ENCODE data around the gene ARMC2.

ARMC2 gene

DNA sequence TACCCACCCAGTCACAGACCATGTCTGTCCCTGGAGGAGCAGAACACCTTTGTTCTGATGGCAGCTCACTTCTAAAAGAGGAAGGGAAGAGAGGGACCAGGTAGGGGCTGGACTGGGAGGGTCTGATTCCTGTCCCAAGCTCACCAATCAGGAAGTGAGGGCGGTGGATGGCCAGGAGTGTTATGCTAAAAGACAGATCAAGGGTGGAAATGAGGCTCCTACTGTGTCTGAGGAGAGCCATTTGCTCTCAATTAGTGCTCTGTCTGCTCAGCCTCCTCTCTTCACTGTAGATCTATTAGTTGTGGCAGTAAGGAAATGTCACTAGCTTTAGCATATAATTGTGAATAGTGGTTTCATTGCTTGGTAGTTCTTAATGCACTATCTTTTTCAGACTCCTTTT is 72.5 kb downstream of the ARMC2 start:
- H4K20me1 ChIP-seq (ENCODE audit: insufficient read depth, low read length): no peaks in the 10 kb centered on the region
- no peak overlapping the region for H3K4me2 ChIP-seq (ENCODE audit: low read length)
- H3K36me3 ChIP-seq (ENCODE audit: insufficient read depth, low read length): no peaks in the 10 kb centered on the region
- H3K9me3 ChIP-seq (ENCODE audit: low read length): no peaks in the 10 kb centered on the region
- no peak overlapping the region for H3K4me3 ChIP-seq (ENCODE audit: low read depth, low read length, poor library complexity, severe bottlenecking)
- no peaks in the 10 kb centered on the region for H3K4me1 ChIP-seq (ENCODE audit: insufficient read depth, low read length, severe bottlenecking)
- no peaks in the 10 kb centered on the region for H3K79me2 ChIP-seq (ENCODE audit: insufficient read depth, low read length)
- H3K27me3 ChIP-seq (ENCODE audit: insufficient read depth, low read length): no peaks in the 10 kb centered on the region
- H3K9me2 ChIP-seq (ENCODE audit: low read depth, low read length): no peaks in the 10 kb centered on the region
- no peak for TF ChIP-seq EZH2 (IDR thresholded peaks at IDR 0.05; ENCODE audit: borderline replicate concordance, low read length)
- TF ChIP-seq, protein P1, sequence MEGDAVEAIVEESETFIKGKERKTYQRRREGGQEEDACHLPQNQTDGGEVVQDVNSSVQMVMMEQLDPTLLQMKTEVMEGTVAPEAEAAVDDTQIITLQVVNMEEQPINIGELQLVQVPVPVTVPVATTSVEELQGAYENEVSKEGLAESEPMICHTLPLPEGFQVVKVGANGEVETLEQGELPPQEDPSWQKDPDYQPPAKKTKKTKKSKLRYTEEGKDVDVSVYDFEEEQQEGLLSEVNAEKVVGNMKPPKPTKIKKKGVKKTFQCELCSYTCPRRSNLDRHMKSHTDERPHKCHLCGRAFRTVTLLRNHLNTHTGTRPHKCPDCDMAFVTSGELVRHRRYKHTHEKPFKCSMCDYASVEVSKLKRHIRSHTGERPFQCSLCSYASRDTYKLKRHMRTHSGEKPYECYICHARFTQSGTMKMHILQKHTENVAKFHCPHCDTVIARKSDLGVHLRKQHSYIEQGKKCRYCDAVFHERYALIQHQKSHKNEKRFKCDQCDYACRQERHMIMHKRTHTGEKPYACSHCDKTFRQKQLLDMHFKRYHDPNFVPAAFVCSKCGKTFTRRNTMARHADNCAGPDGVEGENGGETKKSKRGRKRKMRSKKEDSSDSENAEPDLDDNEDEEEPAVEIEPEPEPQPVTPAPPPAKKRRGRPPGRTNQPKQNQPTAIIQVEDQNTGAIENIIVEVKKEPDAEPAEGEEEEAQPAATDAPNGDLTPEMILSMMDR (IDR thresholded peaks at IDR 0.05; ENCODE audit: low read length): no peak
- H3F3A ChIP-seq (ENCODE audit: insufficient read depth, low read length): no peaks in the 10 kb centered on the region
- no peak overlapping the region for H3K27ac ChIP-seq (ENCODE audit: low read depth, low read length, poor library complexity, severe bottlenecking)
- no peak overlapping the region for H2AFZ ChIP-seq (ENCODE audit: low read length)
- H3K9ac ChIP-seq (ENCODE audit: low read length): no peak overlapping the region

DNA sequence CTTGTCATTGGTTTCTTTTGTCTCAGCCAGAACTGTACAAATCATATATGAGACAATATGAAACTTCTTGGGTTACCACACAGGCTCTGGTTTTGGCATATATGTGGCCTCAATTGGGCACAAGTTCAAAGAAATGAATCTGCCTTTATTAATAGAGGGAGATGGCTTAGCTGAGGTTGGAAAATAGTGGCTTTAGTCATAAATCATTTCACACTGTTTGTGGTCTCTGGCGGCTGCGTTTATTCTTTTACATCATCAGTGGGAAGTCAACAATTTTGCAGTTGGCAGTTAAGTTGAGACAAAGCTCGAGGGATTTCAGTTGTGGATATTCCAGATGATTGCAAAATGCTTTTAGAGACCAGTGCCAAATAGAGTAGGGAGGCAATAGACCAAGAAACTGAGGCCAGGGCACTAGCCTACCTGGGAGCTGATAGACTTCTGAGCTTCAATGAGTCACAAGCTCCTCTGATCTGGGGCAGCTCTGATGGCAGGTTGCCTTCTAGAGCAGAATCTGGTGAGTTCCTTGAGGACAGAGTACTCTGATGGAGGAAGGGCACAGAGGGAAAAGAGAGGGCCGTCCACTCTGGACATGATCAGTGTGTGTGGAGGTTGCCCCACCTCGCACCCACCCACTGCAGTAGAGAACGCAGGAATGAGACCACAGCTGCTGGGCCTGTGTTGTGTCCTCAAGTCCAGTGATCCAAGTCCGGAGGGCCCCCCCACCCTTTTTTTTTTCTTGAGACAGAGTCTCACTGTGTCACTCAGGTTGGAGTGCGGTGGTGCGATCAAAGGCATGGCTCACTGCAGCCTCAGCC is 73.5 kb downstream of the ARMC2 start:
- no peak for TF ChIP-seq EZH2 (IDR thresholded peaks at IDR 0.05; ENCODE audit: borderline replicate concordance, low read length)
- TF ChIP-seq, protein P1 (IDR thresholded peaks at IDR 0.05; ENCODE audit: low read length): no peak
- Histone ChIP-seq H2AFZ (ENCODE audit: low read length) (no peak overlapping the region), H3K4me1 (ENCODE audit: insufficient read depth, low read length, severe bottlenecking) (no peaks in the 10 kb centered on the region), H3K27me3 (ENCODE audit: insufficient read depth, low read length) (no peaks in the 10 kb centered on the region), H3F3A (ENCODE audit: insufficient read depth, low read length) (no peaks in the 10 kb centered on the region), H3K27ac (ENCODE audit: low read depth, low read length, poor library complexity, severe bottlenecking) (no peak overlapping the region), H3K79me2 (ENCODE audit: insufficient read depth, low read length) (no peaks in the 10 kb centered on the region), H3K9me2 (ENCODE audit: low read depth, low read length) (no peaks in the 10 kb centered on the region), H3K4me2 (ENCODE audit: low read length) (no peak overlapping the region), H3K36me3 (ENCODE audit: insufficient read depth, low read length) (no peaks in the 10 kb centered on the region), H3K9ac (ENCODE audit: low read length) (no peak overlapping the region), H3K9me3 (ENCODE audit: low read length) (no peaks in the 10 kb centered on the region), H3K4me3 (ENCODE audit: low read depth, low read length, poor library complexity, severe bottlenecking) (no peak overlapping the region), H4K20me1 (ENCODE audit: insufficient read depth, low read length) (no peaks in the 10 kb centered on the region)

DNA sequence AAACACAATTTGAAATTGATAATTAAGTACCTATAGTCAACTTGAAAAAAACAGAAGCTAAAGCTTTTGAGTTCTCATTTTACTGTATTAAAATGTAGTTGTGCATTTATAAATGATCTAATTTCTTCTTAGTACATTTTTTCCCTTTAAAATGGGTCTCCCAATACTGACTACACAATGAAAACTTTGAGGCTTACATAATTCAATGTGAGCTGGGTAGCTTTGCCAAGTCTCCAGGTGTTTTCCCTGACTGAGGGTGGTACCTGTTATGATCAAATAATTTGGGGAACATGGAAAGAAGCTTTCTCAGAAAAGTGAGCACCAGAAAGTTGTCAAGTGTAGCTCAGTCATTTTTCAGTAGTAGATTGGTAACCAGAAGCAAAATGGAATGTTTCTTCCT is 74.3 kb downstream of the ARMC2 start:
- Histone ChIP-seq H4K20me1 (ENCODE audit: insufficient read depth, low read length) (no peaks in the 10 kb centered on the region), H3K4me1 (ENCODE audit: insufficient read depth, low read length, severe bottlenecking) (no peaks in the 10 kb centered on the region), H3K79me2 (ENCODE audit: insufficient read depth, low read length) (no peaks in the 10 kb centered on the region), H2AFZ (ENCODE audit: low read length) (no peak overlapping the region), H3K9me3 (ENCODE audit: low read length) (no peaks in the 10 kb centered on the region), H3F3A (ENCODE audit: insufficient read depth, low read length) (no peaks in the 10 kb centered on the region), H3K36me3 (ENCODE audit: insufficient read depth, low read length) (no peaks in the 10 kb centered on the region), H3K9me2 (ENCODE audit: low read depth, low read length) (no peaks in the 10 kb centered on the region), H3K9ac (ENCODE audit: low read length) (no peak overlapping the region), H3K4me2 (ENCODE audit: low read length) (no peak overlapping the region), H3K4me3 (ENCODE audit: low read depth, low read length, poor library complexity, severe bottlenecking) (no peak overlapping the region), H3K27me3 (ENCODE audit: insufficient read depth, low read length) (no peaks in the 10 kb centered on the region), H3K27ac (ENCODE audit: low read depth, low read length, poor library complexity, severe bottlenecking) (no peak overlapping the region)
- TF ChIP-seq, protein P1 (IDR thresholded peaks at IDR 0.05; ENCODE audit: low read length): no peak
- TF ChIP-seq EZH2 (IDR thresholded peaks at IDR 0.05; ENCODE audit: borderline replicate concordance, low read length): no peak

Measured in OCI-LY1 (cell line).